Tibial artery (tissue), 4 donors: ENCODE results near the gene STBD1.

ENCODE experiments used
- DNase-seq, 2 donors: peaks; one replicate each; pipeline ENCODE4 v3.0.0-alpha.2; 2019
- H3K27ac ChIP-seq, 2 donors: fragments of 200-600 bp; sonication (generic) in 1 of 2; 1 replicate in 1 of 2; 2 replicates in 1 of 2; pipeline ENCODE4 v1.5.1; 2018 to 2019; ENCODE audit warnings: mild to moderate bottlenecking in 1 of 2
- H3K27me3 ChIP-seq, 2 donors: fragments of 200-600 bp; sonication (generic) in 1 of 2; one replicate each; pipeline versions ENCODE4 v1.5.1 to v1.6.0; 2016 to 2019
- H3K36me3 ChIP-seq, 3 donors: fragments of 200-600 bp; sonication (generic) in 2 of 3; one replicate each; pipeline ENCODE4 v1.5.1; 2016 to 2019; ENCODE audit warnings: mild to moderate bottlenecking in 2 of 3
- H3K4me1 ChIP-seq, 4 donors: fragments of 200-600 bp; sonication (generic) in 2 of 4; 1 replicate in 3 of 4; 2 replicates in 1 of 4; pipeline ENCODE4 v1.5.1; 2016 to 2019
- H3K4me3 ChIP-seq, 2 donors: fragments of 200-600 bp; sonication (generic) in 1 of 2; 1 replicate in 1 of 2; 2 replicates in 1 of 2; pipeline ENCODE4 v1.5.1; 2018 to 2019; ENCODE audit warnings: mild to moderate bottlenecking in 2 of 2
- H3K9me3 ChIP-seq, 3 donors: fragments of 200-600 bp; sonication (generic) in 1 of 3; one replicate each; pipeline ENCODE4 v1.5.1; 2016 to 2019
- CTCF ChIP-seq, 2 experiments: fragments of 200-600 bp in 1 of 2; fragments of 450-650 bp in 1 of 2; IDR thresholded peaks; one replicate each; pipeline ENCODE4 v1.5.1; 2017 to 2019; ENCODE audit warnings: antibody characterized with exemption in 2 of 2, mild to moderate bottlenecking in 1 of 2, moderate library complexity in 1 of 2
- intact Hi-C: fragments of 100-400 bp; cut with DNase I; formaldehyde crosslinking; loops from one replicate; pipeline ENCODE4 v1.15.0; 2023; ENCODE audit warnings: low total_unique reads

Gene STBD1

GRCh38 chr4:76312457-76312856 lies 5.9 kb downstream of the STBD1 start:
- intact Hi-C loops = no loop called here
- Histone ChIP-seq H3K27ac (no peak overlapping the region), H3K9me3 (peaks cover 0 to 6% (median 6%) of the 10 kb centered on the region in 3 donors), H3K27me3 (no peaks in the 10 kb centered on the region), H3K4me1 (peaks cover 0 to 23% (median 13%) of the 10 kb centered on the region in 4 donors), H3K36me3 (peaks cover 0 to 14% (median 13%) of the 10 kb centered on the region in 3 donors), H3K4me3 (no peak overlapping the region)
- no peak for DNase-seq
- TF ChIP-seq CTCF (IDR thresholded peaks at IDR 0.05) = no peak

GRCh38 chr4:76313547-76313946 lies 7.0 kb downstream of the STBD1 start:
- Histone ChIP-seq H3K4me1 (peaks cover 0 to 12% (median 3%) of the 10 kb centered on the region in 4 donors), H3K36me3 (peaks cover 0 to 14% (median 13%) of the 10 kb centered on the region in 3 donors), H3K27me3 (no peaks in the 10 kb centered on the region), H3K27ac (no peak overlapping the region), H3K4me3 (no peak overlapping the region), H3K9me3 (peaks cover 0 to 6% (median 6%) of the 10 kb centered on the region in 3 donors)
- TF ChIP-seq CTCF (IDR thresholded peaks at IDR 0.05) = no peak
- intact Hi-C loops = no loop called here
- DNase-seq = no peak

GRCh38 chr4:76315267-76315918 lies 8.9 kb downstream of the STBD1 start:
- intact Hi-C loops = no loop called here
- no peak for DNase-seq
- Histone ChIP-seq H3K9me3 (peaks cover 0 to 9% (median 6%) of the 10 kb centered on the region in 3 donors), H3K27ac (no peak overlapping the region), H3K4me3 (no peak overlapping the region), H3K4me1 (no peaks in the 10 kb centered on the region), H3K27me3 (no peaks in the 10 kb centered on the region), H3K36me3 (peaks cover 0 to 5% (median 0%) of the 10 kb centered on the region in 3 donors)
- TF ChIP-seq CTCF (IDR thresholded peaks at IDR 0.05) = no peak

GRCh38 chr4:76316131-76316530 lies 9.6 kb downstream of the STBD1 start:
- H3K9me3 ChIP-seq = peaks cover 0 to 11% (median 6%) of the 10 kb centered on the region in 3 donors
- DNase-seq = no peak
- no peak overlapping the region for H3K27ac ChIP-seq
- TF ChIP-seq CTCF (IDR thresholded peaks at IDR 0.05) = no peak
- H3K36me3 ChIP-seq = peaks cover 0 to 5% (median 0%) of the 10 kb centered on the region in 3 donors
- H3K27me3 ChIP-seq = no peaks in the 10 kb centered on the region
- intact Hi-C loops = no loop called here
- no peaks in the 10 kb centered on the region for H3K4me1 ChIP-seq
- H3K4me3 ChIP-seq = no peak overlapping the region

- intact Hi-C loops = no loop called here
- H3K36me3 ChIP-seq = peaks cover 0 to 5% (median 0%) of the 10 kb centered on the region in 3 donors
- H3K4me3 ChIP-seq = no peak overlapping the region
- peaks cover 2 to 20% (median 10%) of the 10 kb centered on the region in 3 donors for H3K9me3 ChIP-seq
- no peaks in the 10 kb centered on the region for H3K27me3 ChIP-seq
- no peaks in the 10 kb centered on the region for H3K4me1 ChIP-seq
- H3K27ac ChIP-seq = no peak overlapping the region
- no peak for DNase-seq
- TF ChIP-seq CTCF (IDR thresholded peaks at IDR 0.05) = no peak
Observed at GRCh38 chr4:76322236-76322635, 15.7 kb downstream of the STBD1 start.
